Heart right ventricle (tissue), 16 donors: ENCODE data around the gene OTOS. TPM values are rescaled to one million over a fixed set of nuclear protein-coding genes. Genes with fewer than 3 reads are reported as not detected.

Experiments
- ATAC-seq, 8 donors: fragments of 200-7000 bp; cut with Tn5 transposase; one replicate each; pipeline ENCODE4 v1.9.1; 2020; ENCODE audit warnings: mild to moderate bottlenecking in 8 of 8, moderate library complexity in 8 of 8, moderate number of reproducible peaks in 1 of 8
- DNase-seq, 2 donors: peaks; one replicate each; pipeline ENCODE4 v3.0.0-alpha.2; 2020
- H3K27ac ChIP-seq, 10 donors: fragments of 200-600 bp; sonication (generic) in 2 of 10; one replicate each; pipeline versions ENCODE4 v1.5.0 to v1.8.0; 2020 to 2022; ENCODE audit warnings: mild to moderate bottlenecking in 3 of 10
- H3K27me3 ChIP-seq, 7 donors: fragments of 200-600 bp; one replicate each; pipeline ENCODE4 v1.8.0; 2021 to 2022; ENCODE audit warnings: mild to moderate bottlenecking in 2 of 7
- H3K36me3 ChIP-seq, 9 donors: fragments of 200-600 bp; sonication (generic) in 1 of 9; one replicate each; pipeline versions ENCODE4 v1.5.0 to v1.8.0; 2020 to 2022; ENCODE audit warnings: mild to moderate bottlenecking in 2 of 9
- H3K4me1 ChIP-seq, 9 donors: fragments of 200-600 bp; sonication (generic) in 1 of 9; one replicate each; pipeline versions ENCODE4 v1.5.0 to v1.8.0; 2020 to 2022; ENCODE audit warnings: mild to moderate bottlenecking in 4 of 9
- H3K4me3 ChIP-seq, 10 donors: fragments of 200-600 bp; sonication (generic) in 2 of 10; one replicate each; pipeline versions ENCODE4 v1.5.0 to v1.8.0; 2020 to 2022; ENCODE audit warnings: mild to moderate bottlenecking in 7 of 10, moderate library complexity in 2 of 10
- H3K9me3 ChIP-seq, 11 donors: fragments of 200-600 bp in 10 of 11; sonication (generic) in 2 of 11; one replicate each; pipeline versions ENCODE4 v1.5.0 to v1.8.0; 2013 to 2022; ENCODE audit warnings: mild to moderate bottlenecking in 2 of 11, control low read depth in 1 of 11, moderate library complexity in 1 of 11
- WGBS, 2 donors: extraction: QIAGEN DNeasy Blood & Tissue Kit; methylation state at CpG; one replicate each; pipeline ENCODE4 v1.1.7; 2013; ENCODE audit warnings: inconsistent platforms in 1 of 2; 5-methylcytosine and 5-hydroxymethylcytosine counted together
- intact Hi-C, 10 donors: fragments of 100-400 bp; cut with DNase I; formaldehyde crosslinking; loops; one replicate each; pipeline versions ENCODE4 v1.11.1 to v1.14.2; 2022
- polyA plus RNA-seq, 2 donors: library from polyadenylated mRNA; stranded (reverse); fragments of 200-250 nt; gene quantifications; one replicate each; pipeline ENCODE4 v1.2.3, GENCODE V29; 2013
- total RNA-seq, 10 donors: library from RNA; stranded (reverse); fragmentation: NEBNext Ultra II Directional in 3 of 10; extraction: Animal tissue kit (Norgen Biotek cat#: 25700) in 3 of 10; gene quantifications; one replicate each; pipeline versions ENCODE4 v1.2.1 to v1.2.4, GENCODE V29; 2021 to 2023
- TF ChIP-seq, protein P1 (sequence below), 9 donors: fragments of 200-600 bp; sonication (generic) in 2 of 9; IDR thresholded peaks; one replicate each; pipeline versions ENCODE4 v1.5.0 to v1.8.0; 2021 to 2022; ENCODE audit warnings: antibody characterized with exemption in 9 of 9, mild to moderate bottlenecking in 5 of 9, moderate library complexity in 1 of 9
- donor health status: Arrhythmogenic right ventricular cardiomyopathy.
- donor health status: ischemic (EF 13 %, LVEDD 7.1; RV severe dilation, severe dysfunction).
- donor health status: healthy with polysubstance abuse.
- donor health status: DM: no; HTN: yes; CAD: no.
- donor health status: DM: no; HTN: no; CAD: no.
- donor health status: ischemic (EF 25% LVEDD 6.9; RV normal size, moderate dysfunction).
- donor health status: ischemic (EF 25% LVEDD 5.7; RV mildly dilated, moderate dysfunction).
- donor health status: healthy.
- donor health status: DM: yes; HTN: yes; CAD: no.
- donor health status: Ischemic cardiomyopathy.
- donor health status: ischemic (EF 35%, LVEDD 5.7; RV mildly dilated, moderate dysfunction).
- donor health status: nonischemic (EF 11% LVEDD 7.7; RV severe dilation, severe dysfunction).
- donor health status: DM: yes; HTN: yes; CAD: no.
- donor health status: PGD.
- donor health status: ischemic (EF 29% LVEDD 5.4; RV normal size, mild dysfunction).
- donor health status: nonischemic (EF 23%, LVEDD 6.1; RV moderate dilation, normal function).

The OTOS gene
- total and polyA plus RNA-seq, 12 donors = not detected

DNA sequence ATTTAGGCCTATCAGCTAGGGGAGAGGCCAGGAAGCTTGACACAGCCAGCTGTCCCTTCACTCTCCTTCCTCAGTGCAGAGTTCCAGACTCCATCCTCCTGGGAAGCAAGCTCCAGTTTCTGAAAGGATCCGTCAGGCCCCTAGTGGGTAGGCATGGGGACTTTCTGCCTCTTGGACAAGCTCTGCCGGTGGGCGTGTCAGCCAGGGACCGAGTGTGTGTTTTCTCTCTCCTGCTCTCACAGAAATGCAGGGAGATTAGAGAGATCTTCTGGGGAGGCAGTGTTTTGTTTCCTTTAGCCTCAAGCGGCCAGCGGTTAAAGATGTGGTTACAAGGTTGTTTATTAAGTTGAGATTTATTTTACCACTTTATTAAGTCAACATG, 29.9 kb upstream of the OTOS start:
- ATAC-seq = no peak
- no peak overlapping the region for H3K27ac ChIP-seq
- no peaks in the 10 kb centered on the region for H3K4me1 ChIP-seq
- H3K27me3 ChIP-seq = peaks cover 0 to 62% (median 9%) of the 10 kb centered on the region in 7 donors
- H3K36me3 ChIP-seq = no peaks in the 10 kb centered on the region
- WGBS, 2 donors = 34 to 41% methylated on average over 6 of the region's 6 CpGs
- DNase-seq = no peak
- TF ChIP-seq, protein P1, sequence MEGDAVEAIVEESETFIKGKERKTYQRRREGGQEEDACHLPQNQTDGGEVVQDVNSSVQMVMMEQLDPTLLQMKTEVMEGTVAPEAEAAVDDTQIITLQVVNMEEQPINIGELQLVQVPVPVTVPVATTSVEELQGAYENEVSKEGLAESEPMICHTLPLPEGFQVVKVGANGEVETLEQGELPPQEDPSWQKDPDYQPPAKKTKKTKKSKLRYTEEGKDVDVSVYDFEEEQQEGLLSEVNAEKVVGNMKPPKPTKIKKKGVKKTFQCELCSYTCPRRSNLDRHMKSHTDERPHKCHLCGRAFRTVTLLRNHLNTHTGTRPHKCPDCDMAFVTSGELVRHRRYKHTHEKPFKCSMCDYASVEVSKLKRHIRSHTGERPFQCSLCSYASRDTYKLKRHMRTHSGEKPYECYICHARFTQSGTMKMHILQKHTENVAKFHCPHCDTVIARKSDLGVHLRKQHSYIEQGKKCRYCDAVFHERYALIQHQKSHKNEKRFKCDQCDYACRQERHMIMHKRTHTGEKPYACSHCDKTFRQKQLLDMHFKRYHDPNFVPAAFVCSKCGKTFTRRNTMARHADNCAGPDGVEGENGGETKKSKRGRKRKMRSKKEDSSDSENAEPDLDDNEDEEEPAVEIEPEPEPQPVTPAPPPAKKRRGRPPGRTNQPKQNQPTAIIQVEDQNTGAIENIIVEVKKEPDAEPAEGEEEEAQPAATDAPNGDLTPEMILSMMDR (IDR thresholded peaks at IDR 0.05) = no peak
- H3K4me3 ChIP-seq = no peak overlapping the region
- intact Hi-C loops = no loop called here
- no peaks in the 10 kb centered on the region for H3K9me3 ChIP-seq

DNA sequence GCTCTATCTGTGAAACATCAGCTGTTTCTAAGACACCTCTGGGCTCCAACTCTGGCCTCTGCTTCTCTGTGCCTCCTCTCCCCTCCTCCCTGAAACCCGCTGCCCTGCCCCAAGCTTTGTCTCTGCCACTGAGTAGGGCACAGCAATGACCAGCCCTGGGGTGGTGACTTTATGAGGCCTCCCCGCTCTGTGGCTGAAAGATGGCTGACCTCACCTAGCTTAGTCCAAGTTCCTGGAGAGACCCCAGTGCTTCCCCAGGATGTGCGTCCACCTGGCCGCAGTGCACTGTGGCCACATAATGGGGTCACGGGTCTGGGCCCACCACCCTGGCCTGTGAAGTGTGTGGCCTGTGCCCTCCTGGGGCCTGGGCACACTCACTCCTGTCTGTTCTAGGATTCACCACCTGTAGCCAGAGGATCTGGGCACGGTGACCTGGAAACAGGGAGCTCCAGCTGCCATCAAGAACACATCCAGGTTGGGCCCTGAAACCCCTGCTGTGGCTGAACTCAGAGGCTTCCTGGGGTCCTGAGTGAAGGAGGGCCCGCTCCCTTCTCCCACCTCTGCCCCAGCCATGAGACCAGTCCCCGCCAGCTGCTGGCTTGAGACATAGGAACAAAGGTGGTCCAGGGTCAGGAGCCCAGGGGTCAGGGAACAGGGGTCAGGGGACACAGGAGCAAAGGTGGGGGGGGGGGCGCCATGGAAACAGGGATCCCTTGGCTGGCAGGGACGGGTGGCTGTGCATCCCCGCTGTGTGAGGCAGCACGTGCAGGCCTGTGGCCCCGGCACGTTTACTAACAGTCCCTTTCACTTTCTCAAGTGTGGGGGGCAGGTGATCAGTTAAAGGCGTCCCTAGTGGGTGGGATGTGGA, 29.3 kb upstream of the OTOS start:
- no peak overlapping the region for H3K4me3 ChIP-seq
- ATAC-seq (no peak), DNase-seq (no peak)
- no peaks in the 10 kb centered on the region for H3K9me3 ChIP-seq
- WGBS, 2 donors = 78 to 82% methylated on average over 15 of the region's 15 CpGs
- no peaks in the 10 kb centered on the region for H3K4me1 ChIP-seq
- peaks cover 0 to 63% (median 9%) of the 10 kb centered on the region in 7 donors for H3K27me3 ChIP-seq
- TF ChIP-seq, protein P1 (IDR thresholded peaks at IDR 0.05) = no peak
- H3K36me3 ChIP-seq = no peaks in the 10 kb centered on the region
- intact Hi-C loops = no loop called here
- no peak overlapping the region for H3K27ac ChIP-seq

DNA sequence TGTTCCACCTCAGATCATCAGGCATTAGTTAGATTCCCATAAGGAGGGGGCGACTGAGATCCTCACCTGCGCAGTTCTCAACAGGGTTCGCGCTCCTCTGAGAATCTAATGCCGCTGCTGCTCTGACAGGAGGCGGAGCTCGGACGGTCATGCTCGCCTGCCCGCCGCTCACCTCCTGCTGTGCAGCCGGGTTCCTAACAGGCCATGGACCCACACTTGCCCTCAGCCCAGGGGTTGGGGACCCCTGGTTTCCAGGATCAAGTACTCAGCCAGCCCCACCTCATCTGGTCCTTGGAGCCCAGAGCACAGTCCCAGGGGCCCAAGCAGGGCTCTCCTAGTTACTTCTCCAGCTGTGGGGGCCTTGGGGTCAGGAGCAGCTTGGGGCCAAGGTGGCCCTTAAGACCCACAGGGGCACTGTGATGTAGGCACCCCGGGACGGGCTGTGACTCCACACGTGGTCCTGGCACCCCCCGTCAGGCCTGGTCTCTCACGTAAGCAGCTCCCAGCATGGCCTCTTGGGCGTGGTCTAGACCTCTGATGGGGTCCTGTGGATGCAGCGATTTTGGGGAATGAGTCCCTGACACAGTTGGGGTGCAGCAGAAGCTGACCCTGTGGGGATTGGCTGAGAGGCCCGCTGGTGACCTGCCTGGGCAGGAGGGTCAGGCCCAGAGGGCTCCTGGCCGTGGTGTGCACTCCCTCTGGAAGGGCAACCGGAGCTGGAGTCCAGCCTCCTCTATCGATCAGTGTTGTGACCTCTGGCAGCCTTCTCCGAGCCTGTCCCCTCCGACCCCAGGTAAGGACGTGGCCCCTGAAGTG, 28.3 kb upstream of the OTOS start:
- TF ChIP-seq, protein P1 (IDR thresholded peaks at IDR 0.05) = no peak
- DNase-seq (no peak), ATAC-seq (no peak)
- Histone ChIP-seq H3K4me3 (no peak overlapping the region), H3K27me3 (peaks cover 0 to 55% (median 9%) of the 10 kb centered on the region in 7 donors), H3K27ac (no peak overlapping the region), H3K4me1 (no peaks in the 10 kb centered on the region), H3K36me3 (no peaks in the 10 kb centered on the region), H3K9me3 (no peaks in the 10 kb centered on the region)
- 83 to 85% methylated on average over 26 of the region's 26 CpGs for WGBS, 2 donors
- intact Hi-C loops = no loop called here

DNA sequence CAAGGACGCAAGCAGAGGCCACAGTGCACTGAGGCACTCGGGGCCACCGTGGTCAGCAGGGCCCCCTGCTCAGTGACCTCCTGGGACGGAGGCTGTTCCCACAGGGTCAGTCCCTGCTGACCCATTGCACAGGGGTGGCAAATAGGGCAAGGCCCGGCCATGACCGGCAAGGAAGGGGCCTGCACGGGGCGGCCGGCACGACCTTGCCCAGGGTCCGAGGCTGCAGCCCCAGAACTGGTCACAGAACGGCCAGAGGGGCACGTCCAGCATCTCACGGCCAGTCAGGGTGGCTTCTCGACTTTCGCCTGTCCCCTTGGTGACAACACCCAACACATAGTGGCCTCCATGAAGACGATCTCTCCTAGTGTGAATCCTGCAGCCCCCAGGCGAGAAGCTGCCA, 27.6 kb upstream of the OTOS start:
- H3K4me3 ChIP-seq = no peak overlapping the region
- H3K36me3 ChIP-seq = no peaks in the 10 kb centered on the region
- peaks cover 0 to 55% (median 9%) of the 10 kb centered on the region in 7 donors for H3K27me3 ChIP-seq
- TF ChIP-seq, protein P1 (IDR thresholded peaks at IDR 0.05) = no peak
- intact Hi-C loops = no loop called here
- no peak overlapping the region for H3K27ac ChIP-seq
- H3K9me3 ChIP-seq = no peaks in the 10 kb centered on the region
- 84 to 85% methylated on average over 18 of the region's 18 CpGs for WGBS, 2 donors
- no peaks in the 10 kb centered on the region for H3K4me1 ChIP-seq
- no peak for ATAC-seq
- no peak for DNase-seq
